Activated naive CD8-positive, alpha-beta T cell treated with anti-CD3 and anti-CD28 coated beads, Interleukin-2, amount 50 U/mL, for 16 hours (primary cell): Measurements from ENCODE around the gene CCDC88C.

Source experiments
- DNase-seq: peaks from one replicate; pipeline ENCODE4 v3.0.0-alpha.2; 2020; ENCODE audit warnings: low read depth, low spot score

The CCDC88C gene

GRCh38 chr14:91399868-91400640 lies 17.6 kb downstream of the CCDC88C start:
- no peak for DNase-seq

GRCh38 chr14:91398707-91399106 lies 18.9 kb downstream of the CCDC88C start:
- no peak for DNase-seq

GRCh38 chr14:91397965-91398591 lies 19.5 kb downstream of the CCDC88C start:
- DNase-seq: no peak

- DNase-seq: no peak
Observed at GRCh38 chr14:91396959-91397815, 20.4 kb downstream of the CCDC88C start.

GRCh38 chr14:91396013-91396660 lies 21.5 kb downstream of the CCDC88C start:
- no peak for DNase-seq

GRCh38 chr14:91395466-91395865 lies 22.2 kb downstream of the CCDC88C start:
- DNase-seq: no peak

GRCh38 chr14:91394105-91395081 lies 23.2 kb downstream of the CCDC88C start:
- no peak for DNase-seq

- no peak for DNase-seq
Observed at GRCh38 chr14:91392623-91393303, 24.9 kb downstream of the CCDC88C start.

GRCh38 chr14:91390165-91390778 lies 27.3 kb downstream of the CCDC88C start:
- DNase-seq: no peak

GRCh38 chr14:91389150-91389549 lies 28.5 kb downstream of the CCDC88C start:
- no peak for DNase-seq

- DNase-seq: no peak
Observed at GRCh38 chr14:91388551-91388975, 29.1 kb downstream of the CCDC88C start.

- no peak for DNase-seq
Observed at GRCh38 chr14:91387951-91388381, 29.7 kb downstream of the CCDC88C start.

- no peak for DNase-seq
Observed at GRCh38 chr14:91387169-91387835, 30.3 kb downstream of the CCDC88C start.

- no peak for DNase-seq
Observed at GRCh38 chr14:91385697-91386096, 31.9 kb downstream of the CCDC88C start.

GRCh38 chr14:91385224-91385623 lies 32.4 kb downstream of the CCDC88C start:
- DNase-seq: no peak

GRCh38 chr14:91383439-91383838 lies 34.2 kb downstream of the CCDC88C start:
- no peak for DNase-seq

GRCh38 chr14:91381801-91382670 lies 35.6 kb downstream of the CCDC88C start:
- DNase-seq: no peak
